Epithelial cell of proximal tubule (primary cell): Measurements from ENCODE around the gene NECAB2. TPM values are rescaled to one million over a fixed set of nuclear protein-coding genes. Genes with fewer than 3 reads are reported as not detected.

Experiments
- DNase-seq: peaks from one replicate; pipeline ENCODE4 v3.0.0-alpha.2; 2011; ENCODE audit warnings: low read depth
- H3K4me3 ChIP-seq: 2 replicates; pipeline ENCODE4 v1.5.1; 2011; ENCODE audit warnings: low read depth, mild to moderate bottlenecking, low read length
- total RNA-seq: library from RNA; depleted of rRNA; stranded (reverse); fragments of >200 nt; gene quantifications from 2 replicates; pipeline ENCODE4 v1.2.3, GENCODE V29; 2015
- TF ChIP-seq, protein P1 (sequence below): conservative IDR thresholded peaks from 2 replicates; pipeline ENCODE4 v1.5.1; 2012; ENCODE audit warnings: low read depth, mild to moderate bottlenecking, low read length

Gene NECAB2
- total RNA-seq, 1 donor from 2014 or later: not detected

DNA sequence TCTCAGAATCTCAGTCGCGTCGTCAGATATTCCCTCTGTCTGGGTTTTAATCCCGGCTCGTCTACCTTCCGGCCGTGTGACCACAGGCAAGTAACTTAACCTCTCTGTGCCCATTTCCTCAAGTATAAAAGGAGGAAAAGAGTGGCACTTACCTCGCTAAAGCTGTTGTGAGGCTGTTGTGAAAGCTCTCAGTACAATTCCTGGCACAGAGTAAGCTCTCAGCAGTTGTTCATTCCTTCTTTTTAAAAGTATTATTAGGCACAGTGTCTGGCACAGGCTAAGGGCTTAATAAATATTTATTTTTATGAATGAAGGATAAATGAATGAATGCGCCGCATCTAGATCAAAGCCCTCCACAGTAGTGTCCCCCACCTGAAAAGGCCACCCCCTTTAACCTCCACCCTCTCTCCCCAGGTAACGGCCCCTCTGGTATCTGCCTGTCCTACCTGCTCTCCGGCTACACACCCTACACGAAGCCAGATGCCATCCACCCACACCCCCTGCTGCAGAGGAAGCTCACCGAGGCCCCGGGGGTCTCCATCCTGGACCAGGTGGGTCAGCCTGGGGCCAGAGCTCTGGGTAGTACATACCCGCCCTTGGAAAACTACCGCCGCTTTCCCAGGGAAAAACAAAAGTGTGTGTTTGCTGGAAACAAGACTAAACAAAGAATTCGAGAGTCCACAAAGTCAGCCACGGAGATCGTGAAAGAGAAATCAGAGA is 9.0 kb upstream of the NECAB2 start:
- no peak overlapping the region for H3K4me3 ChIP-seq
- TF ChIP-seq, protein P1, sequence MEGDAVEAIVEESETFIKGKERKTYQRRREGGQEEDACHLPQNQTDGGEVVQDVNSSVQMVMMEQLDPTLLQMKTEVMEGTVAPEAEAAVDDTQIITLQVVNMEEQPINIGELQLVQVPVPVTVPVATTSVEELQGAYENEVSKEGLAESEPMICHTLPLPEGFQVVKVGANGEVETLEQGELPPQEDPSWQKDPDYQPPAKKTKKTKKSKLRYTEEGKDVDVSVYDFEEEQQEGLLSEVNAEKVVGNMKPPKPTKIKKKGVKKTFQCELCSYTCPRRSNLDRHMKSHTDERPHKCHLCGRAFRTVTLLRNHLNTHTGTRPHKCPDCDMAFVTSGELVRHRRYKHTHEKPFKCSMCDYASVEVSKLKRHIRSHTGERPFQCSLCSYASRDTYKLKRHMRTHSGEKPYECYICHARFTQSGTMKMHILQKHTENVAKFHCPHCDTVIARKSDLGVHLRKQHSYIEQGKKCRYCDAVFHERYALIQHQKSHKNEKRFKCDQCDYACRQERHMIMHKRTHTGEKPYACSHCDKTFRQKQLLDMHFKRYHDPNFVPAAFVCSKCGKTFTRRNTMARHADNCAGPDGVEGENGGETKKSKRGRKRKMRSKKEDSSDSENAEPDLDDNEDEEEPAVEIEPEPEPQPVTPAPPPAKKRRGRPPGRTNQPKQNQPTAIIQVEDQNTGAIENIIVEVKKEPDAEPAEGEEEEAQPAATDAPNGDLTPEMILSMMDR: no peak
- DNase-seq: no peak

DNA sequence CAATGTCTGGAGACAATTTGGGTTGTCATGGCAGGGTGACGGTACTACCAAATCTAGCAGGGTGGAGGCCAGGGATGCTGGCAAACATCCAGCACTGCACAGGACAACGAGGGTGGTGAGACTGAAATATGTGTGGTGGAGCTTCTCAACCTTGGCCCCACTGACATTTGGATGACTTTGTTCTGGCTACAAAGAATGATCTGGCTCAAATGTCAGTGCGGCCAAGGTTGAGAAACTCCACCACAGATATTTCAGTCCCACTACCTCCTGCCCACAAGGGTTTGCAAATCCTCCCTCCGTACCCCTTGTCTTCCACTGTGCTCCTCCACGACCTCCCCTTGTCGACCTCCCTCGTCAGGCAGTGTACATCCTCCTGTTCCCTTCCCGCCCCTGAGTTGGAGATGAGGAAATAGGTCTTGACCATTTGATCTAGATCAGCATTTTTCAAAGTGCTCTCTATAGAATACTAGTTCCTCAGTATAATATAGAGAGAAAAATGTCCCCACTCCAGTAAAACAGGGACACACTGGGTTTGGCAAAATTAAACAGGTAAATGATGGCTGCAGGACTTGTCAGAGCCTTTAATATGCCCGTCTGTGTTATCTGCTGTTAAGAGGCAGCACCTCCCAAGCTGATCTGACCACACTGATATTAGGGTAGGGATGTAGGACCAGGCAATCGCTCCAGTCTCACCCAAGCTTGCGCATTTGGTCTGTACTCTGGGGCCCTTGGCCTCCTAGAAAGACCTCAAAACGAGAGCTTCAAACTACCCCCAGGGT is 8.2 kb upstream of the NECAB2 start:
- TF ChIP-seq, protein P1: no peak
- no peak overlapping the region for H3K4me3 ChIP-seq
- DNase-seq: no peak

DNA sequence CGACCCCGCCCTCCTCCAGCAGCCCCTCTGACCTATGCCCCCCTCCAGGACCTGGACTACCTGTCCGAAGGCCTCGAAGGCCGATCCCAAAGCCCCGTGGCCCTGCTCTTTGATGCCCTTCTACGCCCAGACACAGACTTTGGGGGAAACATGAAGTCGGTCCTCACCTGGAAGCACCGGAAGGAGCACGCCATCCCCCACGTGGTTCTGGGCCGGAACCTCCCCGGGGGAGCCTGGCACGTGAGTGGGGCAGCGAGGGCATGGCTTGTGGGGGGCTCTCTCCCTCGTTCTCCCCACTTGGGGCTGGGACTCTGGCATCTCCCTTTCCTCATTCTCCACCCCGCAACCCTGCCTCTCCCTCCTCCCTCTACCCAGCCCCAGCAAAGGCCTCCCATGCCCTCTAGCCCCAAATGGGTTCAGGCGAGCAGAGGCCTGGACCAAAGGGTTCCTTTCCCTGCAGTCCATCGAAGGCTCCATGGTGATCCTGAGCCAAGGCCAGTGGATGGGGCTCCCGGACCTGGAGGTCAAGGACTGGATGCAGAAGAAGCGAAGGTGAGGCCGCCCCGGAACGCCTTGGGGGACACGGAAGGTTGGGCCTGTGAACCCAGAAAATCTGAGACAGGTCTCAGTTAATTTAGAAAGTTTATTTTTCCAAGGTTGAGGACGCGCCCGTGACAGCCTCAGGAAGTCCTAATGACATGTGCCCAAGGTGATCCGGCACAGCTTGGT is 7.4 kb upstream of the NECAB2 start:
- no peak overlapping the region for H3K4me3 ChIP-seq
- DNase-seq: no peak
- TF ChIP-seq, protein P1: no peak

DNA sequence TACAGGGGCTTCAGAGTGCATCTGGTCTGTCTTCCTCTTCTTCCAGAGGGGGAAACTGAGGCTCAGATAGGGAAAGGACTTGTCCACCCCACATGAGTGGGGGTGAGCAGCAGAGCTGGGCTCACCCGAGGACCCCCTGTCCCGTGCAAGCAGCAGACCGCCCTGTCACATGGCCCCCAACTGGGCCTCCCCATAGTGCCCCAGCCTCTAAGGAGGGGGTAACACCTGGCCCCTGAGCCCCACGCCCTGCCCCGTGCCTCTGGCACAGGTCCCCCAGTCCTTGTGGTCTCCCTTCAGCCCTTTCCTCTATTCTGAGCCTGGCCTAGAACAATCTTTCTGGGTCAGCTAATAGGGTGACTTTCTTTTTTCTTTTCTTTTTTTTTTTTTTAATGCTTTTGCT is 6.5 kb upstream of the NECAB2 start:
- no peak for DNase-seq
- H3K4me3 ChIP-seq: no peak overlapping the region
- TF ChIP-seq, protein P1: no peak

DNA sequence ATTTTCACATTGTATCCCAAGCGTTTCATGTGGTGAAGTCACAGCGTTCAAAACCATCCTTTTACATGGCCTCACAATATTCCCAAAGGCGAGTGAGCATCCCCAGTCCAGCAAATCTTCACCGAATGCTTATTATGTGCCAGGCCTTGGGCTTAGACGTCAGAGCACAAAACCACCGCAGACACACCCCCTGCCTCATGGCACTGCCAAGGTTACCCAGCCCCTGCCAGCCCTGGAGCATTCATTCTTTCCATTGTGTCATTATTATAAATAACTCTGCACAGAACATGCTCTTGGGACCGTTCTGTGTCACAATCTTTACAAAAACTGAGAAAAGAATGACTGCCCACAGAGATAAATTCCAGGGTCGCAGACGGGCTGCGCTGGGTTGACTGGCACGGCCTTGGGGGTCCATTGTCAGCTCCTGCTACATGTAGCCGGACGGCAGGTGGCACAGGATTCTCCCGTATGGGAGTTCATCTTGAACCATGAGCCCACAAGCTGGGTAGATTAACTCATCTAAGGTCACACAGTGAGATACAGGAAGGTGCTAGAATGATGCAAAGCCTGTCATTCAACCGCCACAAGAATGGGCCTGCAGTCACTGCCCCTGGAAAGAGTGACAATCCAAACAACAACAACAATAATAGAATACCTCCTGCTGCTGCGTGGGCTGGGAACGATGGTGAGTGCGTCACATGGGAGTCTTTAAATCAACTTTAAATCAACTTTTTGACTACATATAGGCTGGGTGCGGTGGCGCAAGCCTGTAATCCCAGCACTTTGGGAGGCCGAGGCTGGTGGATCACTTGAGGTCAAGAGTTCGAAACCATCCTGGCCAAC is 4.5 kb upstream of the NECAB2 start:
- DNase-seq: no peak
- H3K4me3 ChIP-seq: no peak overlapping the region
- TF ChIP-seq, protein P1: no peak

DNA sequence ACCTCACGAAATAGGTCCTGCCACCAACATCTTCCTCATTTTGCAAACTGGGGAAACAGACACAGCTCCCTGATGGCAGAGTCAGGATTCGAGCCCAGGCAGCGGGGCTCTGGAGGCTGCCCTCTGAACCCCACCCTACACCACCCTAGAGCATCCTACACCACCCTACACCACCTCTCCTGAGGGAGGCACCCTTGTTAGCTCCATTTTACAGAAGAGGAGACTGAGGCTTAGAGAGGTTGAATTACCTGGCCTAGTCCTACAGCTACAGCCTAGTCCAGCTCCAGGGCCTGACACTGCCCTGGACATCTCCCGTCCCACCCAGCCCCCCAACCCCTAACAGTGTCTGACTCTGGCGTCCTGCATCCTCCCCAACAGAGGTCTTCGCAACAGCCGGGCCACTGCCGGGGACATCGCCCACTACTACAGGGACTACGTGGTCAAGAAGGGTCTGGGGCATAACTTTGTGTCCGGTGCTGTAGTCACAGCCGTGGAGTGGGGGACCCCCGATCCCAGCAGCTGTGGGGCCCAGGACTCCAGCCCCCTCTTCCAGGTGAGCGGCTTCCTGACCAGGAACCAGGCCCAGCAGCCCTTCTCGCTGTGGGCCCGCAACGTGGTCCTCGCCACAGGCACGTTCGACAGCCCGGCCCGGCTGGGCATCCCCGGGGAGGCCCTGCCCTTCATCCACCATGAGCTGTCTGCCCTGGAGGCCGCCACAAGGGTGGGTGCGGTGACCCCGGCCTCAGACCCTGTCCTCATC is 3.2 kb upstream of the NECAB2 start:
- no peak overlapping the region for H3K4me3 ChIP-seq
- TF ChIP-seq, protein P1: no peak
- DNase-seq: no peak
